MM.1S (cell line): ENCODE measurements around the gene EXOC3L4.

Experiments
- DNase-seq: peaks from one replicate; pipeline ENCODE4 v3.0.0-alpha.2; 2015
- H2AFZ ChIP-seq: fragments of 300-600 bp; sonication (generic); 2 replicates; pipeline ENCODE4 v1.6.0; 2016; ENCODE audit warnings: antibody characterized with exemption, low read length
- H3F3A ChIP-seq: fragments of 300-600 bp; sonication (generic); 2 replicates; pipeline ENCODE4 v1.6.1; 2016; ENCODE audit warnings: mild to moderate bottlenecking, antibody characterized with exemption, low read length, moderate library complexity, mixed read lengths; ENCODE audit not compliant: insufficient read depth
- H3K27ac ChIP-seq: fragments of 300-600 bp; sonication (generic); 2 replicates; pipeline ENCODE4 v1.5.1; 2016; ENCODE audit warnings: mild to moderate bottlenecking, low read length
- H3K27me3 ChIP-seq: fragments of 300-600 bp; sonication (generic); replicated peaks from 2 replicates; pipeline ENCODE4 v1.6.0; 2016; ENCODE audit warnings: low read length; ENCODE audit not compliant: insufficient read depth
- H3K36me3 ChIP-seq: fragments of 300-600 bp; sonication (generic); replicated peaks from 2 replicates; pipeline ENCODE4 v1.6.1; 2016; ENCODE audit warnings: mild to moderate bottlenecking, low read length, mixed read lengths; ENCODE audit not compliant: insufficient read depth
- H3K4me1 ChIP-seq: fragments of 300-600 bp; sonication (generic); 2 replicates; pipeline ENCODE4 v1.6.1; 2016; ENCODE audit warnings: low read length, mixed read lengths
- H3K4me2 ChIP-seq: fragments of 300-600 bp; sonication (generic); 2 replicates; pipeline ENCODE4 v1.6.0; 2016; ENCODE audit warnings: low read depth, low read length
- H3K4me3 ChIP-seq: fragments of 300-600 bp; sonication (generic); 2 replicates; pipeline ENCODE4 v1.5.1; 2016; ENCODE audit warnings: low read length, mixed read lengths
- H3K79me2 ChIP-seq: fragments of 300-600 bp; sonication (generic); 2 replicates; pipeline ENCODE4 v1.6.1; 2016; ENCODE audit warnings: mixed run types, low read length, mixed read lengths
- H3K9ac ChIP-seq: fragments of 300-600 bp; sonication (generic); 2 replicates; pipeline ENCODE4 v1.6.1; 2016; ENCODE audit warnings: low read length, mixed read lengths
- H3K9me2 ChIP-seq: fragments of 300-600 bp; sonication (generic); replicated peaks from 2 replicates; pipeline ENCODE4 v1.6.1; 2016; ENCODE audit warnings: mild to moderate bottlenecking, low read length, mixed read lengths; ENCODE audit not compliant: insufficient read depth
- H3K9me3 ChIP-seq: fragments of 300-600 bp; sonication (generic); replicated peaks from 2 replicates; pipeline ENCODE4 v1.6.1; 2016; ENCODE audit warnings: mild to moderate bottlenecking, low read length, mixed read lengths; ENCODE audit not compliant: insufficient read depth
- H4K20me1 ChIP-seq: fragments of 300-600 bp; sonication (generic); 2 replicates; pipeline ENCODE4 v1.6.1; 2016; ENCODE audit warnings: mild to moderate bottlenecking, low read length, moderate library complexity, mixed read lengths; ENCODE audit not compliant: insufficient read depth
- EZH2 ChIP-seq: fragments of 300-600 bp; sonication (generic); optimal IDR thresholded peaks from 2 replicates; pipeline ENCODE3; 2017; ENCODE audit warnings: low read depth, mild to moderate bottlenecking, antibody characterized with exemption, low read length, mixed read lengths
- EZH2phosphoT487 ChIP-seq: fragments of 300-600 bp; sonication (generic); IDR thresholded peaks from 2 replicates; pipeline ENCODE4 v1.6.1; 2018; ENCODE audit warnings: antibody characterized with exemption, low read length
- TF ChIP-seq, protein P1 (sequence below): fragments of 300-600 bp; sonication (generic); IDR thresholded peaks from 2 replicates; pipeline ENCODE4 v1.5.1; 2016; ENCODE audit warnings: antibody characterized with exemption, low read length, mixed read lengths

EXOC3L4 gene

DNA sequence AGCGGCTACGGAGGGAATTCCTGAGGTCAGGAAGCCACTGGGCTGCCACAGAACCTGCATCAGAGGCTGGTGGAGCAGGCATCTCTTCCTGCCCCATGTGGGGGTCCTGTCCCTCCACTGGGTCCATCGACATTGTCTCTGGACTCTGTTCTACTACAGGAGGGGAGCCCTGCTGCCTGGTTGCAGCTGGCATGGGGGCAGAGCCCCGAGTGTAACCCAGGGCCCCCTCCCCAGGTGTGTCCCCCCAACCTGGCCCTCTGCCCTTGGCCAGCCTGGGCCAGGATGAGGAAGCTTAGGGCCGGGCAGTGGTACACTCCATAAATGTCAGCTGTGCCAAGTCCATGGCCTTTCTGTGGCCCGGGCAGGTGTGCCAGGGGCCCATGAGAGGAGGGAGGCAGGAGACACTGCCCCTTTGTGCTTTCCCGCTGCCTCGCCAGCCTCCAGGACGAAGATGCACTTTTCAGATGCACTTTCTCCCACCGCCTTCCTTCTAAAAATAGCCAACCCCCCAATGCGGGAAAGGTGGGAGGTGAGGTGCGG is 4.0 kb upstream of the EXOC3L4 start:
- Histone ChIP-seq H3K4me1 (no peaks in the 10 kb centered on the region), H3K4me3 (no peak overlapping the region), H2AFZ (no peak overlapping the region)

DNA sequence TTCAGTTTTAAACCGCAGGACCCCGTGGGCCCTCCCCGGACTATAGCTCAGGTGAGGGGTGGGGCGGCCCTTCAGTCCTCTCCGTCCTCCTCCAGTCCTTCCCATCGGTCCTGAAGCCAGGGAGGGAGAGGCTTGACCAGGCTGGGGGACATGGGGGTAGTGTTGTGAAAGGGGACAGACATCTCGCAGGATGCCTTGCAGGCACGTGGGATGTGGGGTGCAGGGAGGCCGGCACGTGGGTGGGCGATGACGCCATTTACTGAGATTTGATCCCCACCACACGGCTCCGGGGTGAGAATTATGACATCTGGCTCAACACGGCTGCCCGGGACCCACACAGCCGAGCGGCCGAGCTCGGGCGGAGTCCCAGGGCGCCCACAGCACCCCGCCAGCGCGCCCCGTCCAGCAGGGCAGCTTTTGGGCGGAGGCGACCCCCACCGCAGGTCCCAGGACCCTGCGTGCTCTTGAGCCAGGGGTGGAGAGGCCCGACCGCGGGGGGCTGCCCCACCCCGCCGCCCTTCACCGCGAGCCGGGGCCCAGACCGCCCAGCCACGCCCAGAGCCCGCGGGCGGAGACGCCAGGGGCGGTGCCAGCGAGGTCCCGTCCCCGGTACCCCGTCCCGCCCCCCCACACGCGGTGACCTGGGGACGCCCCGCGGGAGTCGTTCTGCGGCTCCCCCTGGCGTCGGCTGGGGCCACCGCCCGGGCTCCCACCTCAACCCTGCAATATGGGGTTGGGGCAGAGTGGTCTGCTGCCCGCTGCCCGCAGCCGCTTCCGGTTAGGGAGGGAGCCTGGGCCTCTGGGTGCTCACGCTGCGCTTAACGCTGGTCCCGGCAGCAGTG is 3.3 kb upstream of the EXOC3L4 start:
- Histone ChIP-seq H3K36me3 (no peaks in the 10 kb centered on the region), H3K4me2 (peak overlapping the region; percentile 66; the same call in 1 of the 2 replicates), H2AFZ (0 out of 2 replicates have a peak overlapping the region, but pooled peaks have one; percentile 27), H4K20me1 (no peaks in the 10 kb centered on the region), H3K9me3 (no peaks in the 10 kb centered on the region), H3F3A (no peaks in the 10 kb centered on the region), H3K79me2 (no peaks in the 10 kb centered on the region), H3K4me1 (no peaks in the 10 kb centered on the region), H3K9me2 (no peaks in the 10 kb centered on the region), H3K4me3 (peak overlapping the region; percentile 31; the same call in 1 of the 2 replicates), H3K27ac (no peak overlapping the region), H3K9ac (no peak overlapping the region), H3K27me3 (no peaks in the 10 kb centered on the region)
- DNase-seq = peak; percentile 53
- no peak for TF ChIP-seq EZH2phosphoT487
- TF ChIP-seq, protein P1, sequence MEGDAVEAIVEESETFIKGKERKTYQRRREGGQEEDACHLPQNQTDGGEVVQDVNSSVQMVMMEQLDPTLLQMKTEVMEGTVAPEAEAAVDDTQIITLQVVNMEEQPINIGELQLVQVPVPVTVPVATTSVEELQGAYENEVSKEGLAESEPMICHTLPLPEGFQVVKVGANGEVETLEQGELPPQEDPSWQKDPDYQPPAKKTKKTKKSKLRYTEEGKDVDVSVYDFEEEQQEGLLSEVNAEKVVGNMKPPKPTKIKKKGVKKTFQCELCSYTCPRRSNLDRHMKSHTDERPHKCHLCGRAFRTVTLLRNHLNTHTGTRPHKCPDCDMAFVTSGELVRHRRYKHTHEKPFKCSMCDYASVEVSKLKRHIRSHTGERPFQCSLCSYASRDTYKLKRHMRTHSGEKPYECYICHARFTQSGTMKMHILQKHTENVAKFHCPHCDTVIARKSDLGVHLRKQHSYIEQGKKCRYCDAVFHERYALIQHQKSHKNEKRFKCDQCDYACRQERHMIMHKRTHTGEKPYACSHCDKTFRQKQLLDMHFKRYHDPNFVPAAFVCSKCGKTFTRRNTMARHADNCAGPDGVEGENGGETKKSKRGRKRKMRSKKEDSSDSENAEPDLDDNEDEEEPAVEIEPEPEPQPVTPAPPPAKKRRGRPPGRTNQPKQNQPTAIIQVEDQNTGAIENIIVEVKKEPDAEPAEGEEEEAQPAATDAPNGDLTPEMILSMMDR = peak; percentile 27

More for the DNA sequence above, 4.0 kb upstream of the EXOC3L4 start:
- Histone ChIP-seq H3K27me3 (no peaks in the 10 kb centered on the region), H3F3A (no peaks in the 10 kb centered on the region), H3K4me2 (no peak overlapping the region), H3K9me3 (no peaks in the 10 kb centered on the region), H3K79me2 (no peaks in the 10 kb centered on the region), H3K27ac (no peak overlapping the region), H3K36me3 (no peaks in the 10 kb centered on the region), H4K20me1 (no peaks in the 10 kb centered on the region), H3K9me2 (no peaks in the 10 kb centered on the region), H3K9ac (no peak overlapping the region)
- TF ChIP-seq, protein P1 = no peak
- no peak for TF ChIP-seq EZH2
- no peak for TF ChIP-seq EZH2phosphoT487
- DNase-seq = no peak

DNA sequence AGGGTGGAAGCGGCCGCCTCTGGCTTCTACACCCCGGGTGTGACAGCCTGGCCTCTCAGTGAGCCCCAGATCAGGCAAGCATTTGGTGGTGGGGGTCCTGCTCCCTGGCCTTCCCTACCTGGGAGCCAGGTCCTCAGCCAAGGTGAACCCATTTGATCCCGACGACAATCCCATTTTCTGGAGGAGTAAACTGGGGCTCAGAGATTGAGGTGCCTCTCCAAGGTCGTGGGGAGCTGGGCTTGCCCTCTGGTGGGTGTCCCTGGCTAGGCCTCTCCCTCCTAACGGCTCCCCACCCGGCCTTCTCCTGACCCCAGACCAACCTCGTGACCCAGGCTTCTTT is 2.7 kb upstream of the EXOC3L4 start:
- Histone ChIP-seq H3K27me3 (no peaks in the 10 kb centered on the region), H3K4me2 (peak overlapping the region; percentile 43; the same call in 1 of the 2 replicates), H3F3A (no peaks in the 10 kb centered on the region), H4K20me1 (no peaks in the 10 kb centered on the region), H2AFZ (no peak overlapping the region), H3K9ac (no peak overlapping the region), H3K4me3 (peak overlapping the region; percentile 31; the same call in 1 of the 2 replicates), H3K9me2 (no peaks in the 10 kb centered on the region), H3K36me3 (no peaks in the 10 kb centered on the region), H3K4me1 (no peaks in the 10 kb centered on the region), H3K27ac (no peak overlapping the region), H3K79me2 (no peaks in the 10 kb centered on the region), H3K9me3 (no peaks in the 10 kb centered on the region)
- TF ChIP-seq, protein P1 = no peak
- TF ChIP-seq EZH2phosphoT487 (no peak), EZH2 (no peak)
- no peak for DNase-seq
